ENCODE measurements around the gene RNF32. TPM values are rescaled to one million over a fixed set of nuclear protein-coding genes. Genes with fewer than 3 reads are reported as not detected.
"Not testable (repeated sequence)": the region's sequence is repeated elsewhere in the genome, so short reads cannot be mapped to it uniquely, and the experiment has no call there.

The RNF32 gene
- total and polyA plus RNA-seq, 2 of the 13 experiments (the other 11 are each of a cell fraction or from before 2014, with no cell fraction given) = not detected

DNA sequence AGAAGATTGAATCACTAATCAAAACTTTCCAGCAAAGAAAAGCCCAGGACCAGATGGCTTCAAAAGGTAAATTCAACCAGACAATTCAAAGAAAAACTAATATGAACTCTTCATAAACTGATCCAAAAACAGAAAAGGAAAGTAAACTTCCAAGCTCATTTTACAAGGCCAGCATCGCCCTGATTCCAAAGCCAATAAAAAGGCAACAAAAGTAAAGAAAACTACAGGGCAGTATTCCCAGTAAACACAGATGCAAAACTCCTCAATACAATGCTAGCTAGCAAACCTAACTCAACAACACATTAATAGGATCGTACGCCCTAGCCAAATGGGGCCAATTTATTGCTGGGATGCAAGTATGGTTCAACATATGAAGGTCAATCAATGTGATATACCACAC, 53.1 kb downstream of the RNF32 start (continued):
- TF ChIP-seq, protein P1, sequence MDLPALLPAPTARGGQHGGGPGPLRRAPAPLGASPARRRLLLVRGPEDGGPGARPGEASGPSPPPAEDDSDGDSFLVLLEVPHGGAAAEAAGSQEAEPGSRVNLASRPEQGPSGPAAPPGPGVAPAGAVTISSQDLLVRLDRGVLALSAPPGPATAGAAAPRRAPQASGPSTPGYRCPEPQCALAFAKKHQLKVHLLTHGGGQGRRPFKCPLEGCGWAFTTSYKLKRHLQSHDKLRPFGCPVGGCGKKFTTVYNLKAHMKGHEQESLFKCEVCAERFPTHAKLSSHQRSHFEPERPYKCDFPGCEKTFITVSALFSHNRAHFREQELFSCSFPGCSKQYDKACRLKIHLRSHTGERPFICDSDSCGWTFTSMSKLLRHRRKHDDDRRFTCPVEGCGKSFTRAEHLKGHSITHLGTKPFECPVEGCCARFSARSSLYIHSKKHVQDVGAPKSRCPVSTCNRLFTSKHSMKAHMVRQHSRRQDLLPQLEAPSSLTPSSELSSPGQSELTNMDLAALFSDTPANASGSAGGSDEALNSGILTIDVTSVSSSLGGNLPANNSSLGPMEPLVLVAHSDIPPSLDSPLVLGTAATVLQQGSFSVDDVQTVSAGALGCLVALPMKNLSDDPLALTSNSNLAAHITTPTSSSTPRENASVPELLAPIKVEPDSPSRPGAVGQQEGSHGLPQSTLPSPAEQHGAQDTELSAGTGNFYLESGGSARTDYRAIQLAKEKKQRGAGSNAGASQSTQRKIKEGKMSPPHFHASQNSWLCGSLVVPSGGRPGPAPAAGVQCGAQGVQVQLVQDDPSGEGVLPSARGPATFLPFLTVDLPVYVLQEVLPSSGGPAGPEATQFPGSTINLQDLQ (CRISPR knock-in tag; IDR thresholded peaks at IDR 0.05) = no peak
- TF ChIP-seq KMT2B (CRISPR knock-in tag; IDR thresholded peaks at IDR 0.05) (no peak), THYN1 (CRISPR knock-in tag; IDR thresholded peaks at IDR 0.05; ENCODE audit: borderline replicate concordance, low read depth) (no peak), PITX1 (CRISPR knock-in tag; IDR thresholded peaks at IDR 0.05) (no peak), ZNF350 (CRISPR knock-in tag; IDR thresholded peaks at IDR 0.05; ENCODE audit: borderline replicate concordance, low read depth) (no peak), GTF2F1 (IDR thresholded peaks at IDR 0.05; ENCODE audit: low read length) (no peak)
- TF ChIP-seq, protein P2, sequence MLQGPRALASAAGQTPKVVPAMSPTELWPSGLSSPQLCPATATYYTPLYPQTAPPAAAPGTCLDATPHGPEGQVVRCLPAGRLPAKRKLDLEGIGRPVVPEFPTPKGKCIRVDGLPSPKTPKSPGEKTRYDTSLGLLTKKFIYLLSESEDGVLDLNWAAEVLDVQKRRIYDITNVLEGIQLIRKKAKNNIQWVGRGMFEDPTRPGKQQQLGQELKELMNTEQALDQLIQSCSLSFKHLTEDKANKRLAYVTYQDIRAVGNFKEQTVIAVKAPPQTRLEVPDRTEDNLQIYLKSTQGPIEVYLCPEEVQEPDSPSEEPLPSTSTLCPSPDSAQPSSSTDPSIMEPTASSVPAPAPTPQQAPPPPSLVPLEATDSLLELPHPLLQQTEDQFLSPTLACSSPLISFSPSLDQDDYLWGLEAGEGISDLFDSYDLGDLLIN (CRISPR knock-in tag; IDR thresholded peaks at IDR 0.05; ENCODE audit: borderline replicate concordance) = no peak
- TF ChIP-seq, protein P3, sequence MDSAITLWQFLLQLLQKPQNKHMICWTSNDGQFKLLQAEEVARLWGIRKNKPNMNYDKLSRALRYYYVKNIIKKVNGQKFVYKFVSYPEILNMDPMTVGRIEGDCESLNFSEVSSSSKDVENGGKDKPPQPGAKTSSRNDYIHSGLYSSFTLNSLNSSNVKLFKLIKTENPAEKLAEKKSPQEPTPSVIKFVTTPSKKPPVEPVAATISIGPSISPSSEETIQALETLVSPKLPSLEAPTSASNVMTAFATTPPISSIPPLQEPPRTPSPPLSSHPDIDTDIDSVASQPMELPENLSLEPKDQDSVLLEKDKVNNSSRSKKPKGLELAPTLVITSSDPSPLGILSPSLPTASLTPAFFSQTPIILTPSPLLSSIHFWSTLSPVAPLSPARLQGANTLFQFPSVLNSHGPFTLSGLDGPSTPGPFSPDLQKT (CRISPR knock-in tag; IDR thresholded peaks at IDR 0.05; ENCODE audit: borderline replicate concordance) = no peak

DNA sequence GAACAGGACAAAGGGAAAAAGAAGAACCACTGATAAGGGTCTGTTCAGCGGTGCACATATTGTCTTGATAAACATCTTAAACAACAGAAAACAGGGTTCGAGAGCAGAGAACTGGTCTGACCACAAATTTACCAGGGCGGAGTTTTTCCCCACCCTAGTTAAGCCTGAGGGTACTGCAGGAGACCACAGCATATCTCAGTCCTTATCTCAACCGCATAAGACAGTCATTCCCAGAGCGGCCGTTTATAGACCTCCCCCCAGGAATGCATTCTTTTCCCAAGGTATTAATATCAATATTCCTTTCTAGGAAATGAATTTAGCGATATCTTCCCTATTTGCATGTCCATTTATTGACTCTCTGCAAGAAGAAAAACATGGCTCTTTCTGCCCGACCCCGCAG, 56.7 kb downstream of the RNF32 start:
- H3K27ac ChIP-seq (ENCODE audit: extremely low read length, insufficient read depth, low read length); CTCF ChIA-PET (ENCODE audit: low intra/inter-chr PET ratio, low total read pairs); H3K4me3 ChIP-seq (replicated peaks in 1 of 3; ENCODE audit: insufficient read depth in 1 of 3, low read depth in 2 of 3, low read length in 3 of 3); H3K79me2 ChIP-seq (ENCODE audit: insufficient read depth, low read length); ATAC-seq; in situ Hi-C loops (cut with HindIII; ENCODE audit: extremely low pct_ligation_motif_present, low pct_unique_long_range_greater_than_20kb); H3K36me3 ChIP-seq (replicated peaks in 1 of 2; ENCODE audit: control insufficient read depth in 1 of 2, insufficient read depth in 2 of 2, low read length in 2 of 2); BruUV-seq (replicated peaks); H4K20me1 ChIP-seq (ENCODE audit: insufficient read depth, low read length); intact Hi-C loops (cut with micrococcal nuclease; ENCODE audit: unreplicated experiment); H3K27me3 ChIP-seq (ENCODE audit: control insufficient read depth in 1 of 2, insufficient read depth in 2 of 2, low read length in 2 of 2); DNase-seq (ENCODE audit: low spot score); H3K9ac ChIP-seq (ENCODE audit: insufficient read depth, low read depth, low read length); H2AFZ ChIP-seq (ENCODE audit: low read length); FAIRE-seq; POLR2A ChIA-PET; H3K4me2 ChIP-seq (ENCODE audit: low read depth, low read length); H3K4me1 ChIP-seq (ENCODE audit: insufficient read depth, low read length): not testable (repeated sequence)
- peaks cover 10% of the 10 kb centered on the region; the same call in 1 of the 2 replicates for H3K9me3 ChIP-seq (ENCODE audit: low read length)
- 95% methylated on average over 9 of the region's 9 CpGs for WGBS (ENCODE audit: low lambda C conversion rate)

DNA sequence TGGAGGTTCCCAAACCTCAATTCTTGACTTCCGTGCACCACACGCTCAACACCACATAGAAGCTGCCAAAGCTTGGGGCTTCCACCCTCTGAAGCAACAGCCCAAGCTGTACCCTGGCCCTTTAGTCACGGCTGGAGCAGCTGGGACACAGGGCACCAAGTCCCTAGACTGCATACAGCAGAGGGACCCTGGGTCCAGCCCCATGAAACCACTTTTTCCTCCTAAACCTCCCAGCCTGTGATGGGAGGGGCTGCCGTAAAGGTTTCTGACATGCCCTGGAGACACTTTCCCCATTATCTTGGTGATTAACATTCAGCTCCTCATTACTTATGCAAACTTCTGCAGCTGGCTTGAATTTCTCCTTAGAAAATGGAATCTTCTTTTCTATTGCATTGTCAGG, 57.9 kb downstream of the RNF32 start:
- H3K4me1 ChIP-seq (ENCODE audit: insufficient read depth, low read length); BruUV-seq (replicated peaks); H3K27ac ChIP-seq (ENCODE audit: extremely low read length, insufficient read depth, low read length); H2AFZ ChIP-seq (ENCODE audit: low read length); H3K9ac ChIP-seq (ENCODE audit: insufficient read depth, low read depth, low read length); DNase-seq (ENCODE audit: low spot score); H4K20me1 ChIP-seq (ENCODE audit: insufficient read depth, low read length); FAIRE-seq; ATAC-seq; POLR2A ChIA-PET; H3K4me3 ChIP-seq (replicated peaks in 1 of 3; ENCODE audit: insufficient read depth in 1 of 3, low read depth in 2 of 3, low read length in 3 of 3); CTCF ChIA-PET (ENCODE audit: low intra/inter-chr PET ratio, low total read pairs); H3K4me2 ChIP-seq (ENCODE audit: low read depth, low read length); intact Hi-C loops (cut with micrococcal nuclease; ENCODE audit: unreplicated experiment); in situ Hi-C loops (cut with HindIII; ENCODE audit: extremely low pct_ligation_motif_present, low pct_unique_long_range_greater_than_20kb); H3K27me3 ChIP-seq (ENCODE audit: control insufficient read depth in 1 of 2, insufficient read depth in 2 of 2, low read length in 2 of 2); H3K79me2 ChIP-seq (ENCODE audit: insufficient read depth, low read length); H3K36me3 ChIP-seq (replicated peaks in 1 of 2; ENCODE audit: control insufficient read depth in 1 of 2, insufficient read depth in 2 of 2, low read length in 2 of 2): not testable (repeated sequence)
- H3K9me3 ChIP-seq (ENCODE audit: low read length) = peaks cover 10% of the 10 kb centered on the region; the same call in 1 of the 2 replicates
- 100% methylated on average over 2 of the region's 4 CpGs for WGBS (ENCODE audit: low lambda C conversion rate)

All from HepG2 (cell line).